H9 (cell line): ENCODE results near the gene SPOP. TPM values are rescaled to one million over a fixed set of nuclear protein-coding genes. Genes with fewer than 3 reads are reported as not detected.

Experiments
- DNase-seq: peaks from one replicate; pipeline ENCODE4 v3.0.0-alpha.2; 2017
- H2AFZ ChIP-seq: one replicate; pipeline ENCODE4 v1.6.1; 2013; ENCODE audit warnings: mild to moderate bottlenecking, low read length, control low read depth, moderate library complexity
- H2AK5ac ChIP-seq: 2 replicates; pipeline ENCODE4 v1.6.1; 2013; ENCODE audit warnings: low read length, control low read depth, mixed read lengths; ENCODE audit not compliant: insufficient read length
- H2BK120ac ChIP-seq: one replicate; pipeline ENCODE4 v1.6.1; 2013; ENCODE audit warnings: low read depth, mild to moderate bottlenecking, low read length, control low read depth, inconsistent platforms; ENCODE audit not compliant: poor library complexity, severe bottlenecking
- H2BK12ac ChIP-seq: 2 replicates; pipeline ENCODE4 v1.6.1; 2013; ENCODE audit warnings: low read length, control low read depth, mixed read lengths, low read depth; ENCODE audit not compliant: insufficient read length
- H2BK15ac ChIP-seq: 2 replicates; pipeline ENCODE4 v1.6.1; 2013; ENCODE audit warnings: low read depth, low read length, control low read depth
- H2BK20ac ChIP-seq: one replicate; pipeline ENCODE4 v1.6.1; 2013; ENCODE audit warnings: low read depth, mild to moderate bottlenecking, low read length, control low read depth, inconsistent platforms; ENCODE audit not compliant: poor library complexity, severe bottlenecking
- H2BK5ac ChIP-seq: 2 replicates; pipeline ENCODE4 v1.6.1; 2013; ENCODE audit warnings: low read length, control low read depth, mixed read lengths; ENCODE audit not compliant: insufficient read length
- H3K14ac ChIP-seq: 2 replicates; pipeline ENCODE4 v1.6.1; 2013; ENCODE audit warnings: low read length, control low read depth; ENCODE audit not compliant: insufficient read depth
- H3K18ac ChIP-seq: 2 replicates; pipeline ENCODE4 v1.6.1; 2013; ENCODE audit warnings: low read depth, mild to moderate bottlenecking, mixed read lengths, low read length, control low read depth; ENCODE audit not compliant: insufficient read length
- H3K23ac ChIP-seq: 2 replicates; pipeline ENCODE4 v1.6.1; 2013; ENCODE audit warnings: low read length, control low read depth, mixed read lengths, low read depth; ENCODE audit not compliant: insufficient read length
- H3K23me2 ChIP-seq: 2 replicates; pipeline ENCODE4 v1.6.1; 2013; ENCODE audit warnings: low read depth, mild to moderate bottlenecking, mixed read lengths, low read length, control low read depth; ENCODE audit not compliant: insufficient read length, poor library complexity, severe bottlenecking
- H3K27ac ChIP-seq: 2 replicates; pipeline ENCODE4 v1.5.1; 2013; ENCODE audit warnings: low read length, control low read depth, mixed read lengths, low read depth; ENCODE audit not compliant: insufficient read length
- H3K27me3 ChIP-seq: 2 replicates; pipeline ENCODE4 v1.6.1; 2013; ENCODE audit warnings: low read length, control low read depth, inconsistent platforms; ENCODE audit not compliant: insufficient read depth
- H3K4ac ChIP-seq: 2 replicates; pipeline ENCODE4 v1.6.1; 2013; ENCODE audit warnings: low read depth, mild to moderate bottlenecking, control low read depth, inconsistent platforms, low read length, moderate library complexity
- H3K4me1 ChIP-seq: 2 replicates; pipeline ENCODE4 v1.6.1; 2013; ENCODE audit warnings: low read length, control low read depth, inconsistent platforms; ENCODE audit not compliant: insufficient read depth
- H3K4me2 ChIP-seq: 2 replicates; pipeline ENCODE4 v1.6.1; 2013; ENCODE audit warnings: low read length, control low read depth, mixed read lengths; ENCODE audit not compliant: insufficient read length, insufficient read depth
- H3K56ac ChIP-seq: 2 replicates; pipeline ENCODE4 v1.6.1; 2013; ENCODE audit warnings: low read depth, mild to moderate bottlenecking, mixed read lengths, low read length, control low read depth; ENCODE audit not compliant: insufficient read length
- H3K79me1 ChIP-seq: 2 replicates; pipeline ENCODE4 v1.6.1; 2013; ENCODE audit warnings: low read depth, mild to moderate bottlenecking, moderate library complexity, low read length, control low read depth, inconsistent platforms; ENCODE audit not compliant: insufficient read depth, poor library complexity, severe bottlenecking
- H3K79me2 ChIP-seq: 2 replicates; pipeline ENCODE4 v1.6.1; 2013; ENCODE audit warnings: low read length, control low read depth, inconsistent platforms; ENCODE audit not compliant: insufficient read depth
- H3K9ac ChIP-seq: 2 replicates; pipeline ENCODE4 v1.6.1; 2013; ENCODE audit warnings: low read length, control low read depth, mixed read lengths; ENCODE audit not compliant: insufficient read length; ENCODE audit errors: extremely low read depth
- H3K9me3 ChIP-seq: one replicate; pipeline ENCODE4 v1.6.1; 2013; ENCODE audit warnings: low read depth, low read length, inconsistent platforms; ENCODE audit not compliant: control insufficient read depth
- H3T11ph ChIP-seq: one replicate; pipeline ENCODE4 v1.6.1; 2013; ENCODE audit warnings: mild to moderate bottlenecking, low read length, control low read depth, inconsistent platforms
- H4K20me1 ChIP-seq: one replicate; pipeline ENCODE4 v1.6.1; 2013; ENCODE audit not compliant: control insufficient read depth, insufficient read length, insufficient read depth
- H4K5ac ChIP-seq: 2 replicates; pipeline ENCODE4 v1.6.1; 2013; ENCODE audit warnings: low read depth, mild to moderate bottlenecking, mixed read lengths, low read length, control low read depth; ENCODE audit not compliant: insufficient read length
- H4K8ac ChIP-seq: replicated peaks from 2 replicates; pipeline ENCODE4 v1.6.1; 2013; ENCODE audit warnings: low read length, control low read depth, mixed read lengths, low read depth; ENCODE audit not compliant: insufficient read length
- H4K91ac ChIP-seq: 2 replicates; pipeline ENCODE4 v1.6.1; 2013; ENCODE audit warnings: low read depth, mild to moderate bottlenecking, moderate library complexity, mixed read lengths, low read length, control low read depth; ENCODE audit not compliant: insufficient read length
- H3K27ac Mint-ChIP-seq, 3 experiments: 2 replicates in 2 of 3; 3 replicates in 1 of 3; pipeline ENCODE4 v1.8.0; 2020 to 2021; ENCODE audit warnings: mixed read lengths in 3 of 3, mild to moderate bottlenecking in 1 of 3, moderate library complexity in 1 of 3
- H3K27me3 Mint-ChIP-seq: 2 replicates; pipeline ENCODE4 v1.8.0; 2021; ENCODE audit warnings: low read depth, mild to moderate bottlenecking, moderate library complexity, mixed read lengths
- H3K36me3 Mint-ChIP-seq, 3 experiments: 2 replicates in 2 of 3; 3 replicates in 1 of 3; pipeline ENCODE4 v1.8.0; 2020 to 2021; ENCODE audit warnings: low read depth in 3 of 3, mixed read lengths in 3 of 3; ENCODE audit not compliant: insufficient read depth in 1 of 3
- H3K4me1 Mint-ChIP-seq, 2 experiments: 2 replicates each; pipeline ENCODE4 v1.8.0; 2020; ENCODE audit warnings: mixed read lengths in 2 of 2
- H3K4me3 Mint-ChIP-seq, 2 experiments: 2 replicates in 1 of 2; 3 replicates in 1 of 2; pipeline ENCODE4 v1.8.0; 2020 to 2021; ENCODE audit warnings: mild to moderate bottlenecking in 2 of 2, mixed read lengths in 2 of 2, moderate library complexity in 1 of 2
- H3K9me3 Mint-ChIP-seq, 2 experiments: 2 replicates in 1 of 2; 3 replicates in 1 of 2; pipeline ENCODE4 v1.8.0; 2020; ENCODE audit warnings: mild to moderate bottlenecking in 2 of 2, mixed read lengths in 2 of 2, moderate library complexity in 1 of 2
- WGBS: extraction: QIAGEN DNeasy Blood & Tissue Kit; methylation state at CpG from one replicate; pipeline ENCODE4 v1.1.7; 2013; ENCODE audit warnings: missing lambda C conversion rate, low lambda C conversion rate, mixed read lengths; ENCODE audit not compliant: insufficient read length; ENCODE audit errors: extremely low coverage; 5-methylcytosine and 5-hydroxymethylcytosine counted together
- total RNA-seq: library from RNA; stranded (reverse); gene quantifications from 2 replicates; pipeline ENCODE4 v1.2.1, GENCODE V29; 2021
- TF ChIP-seq, protein P1 (sequence below): fragments of 200-600 bp; sonication (generic); conservative IDR thresholded peaks from 3 replicates; pipeline ENCODE4 v1.8.0; 2021; ENCODE audit warnings: antibody characterized with exemption, mild to moderate bottlenecking

The SPOP gene
- total RNA-seq, 1 experiment from 2014 or later: 33.7 TPM

DNA sequence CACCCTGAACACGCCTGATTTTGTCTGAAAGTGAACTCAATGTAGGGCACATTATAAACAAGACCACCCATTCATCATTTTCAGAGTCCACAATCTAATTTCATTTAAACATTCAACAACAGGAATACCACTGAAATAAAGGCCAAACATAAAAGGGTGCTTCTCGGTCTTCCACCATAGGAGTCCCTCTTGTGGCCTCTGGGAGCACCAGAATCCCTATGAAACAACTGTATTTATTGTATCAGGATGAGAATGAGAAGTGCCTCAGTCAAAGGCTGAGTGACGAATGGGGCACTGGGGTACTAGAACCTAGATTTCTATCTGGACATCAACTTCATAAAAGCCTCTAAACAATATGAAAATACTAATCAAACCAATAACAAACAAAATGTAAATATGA lies 61.8 kb downstream of the SPOP start:
- H2BK15ac ChIP-seq: no peak overlapping the region
- TF ChIP-seq, protein P1, sequence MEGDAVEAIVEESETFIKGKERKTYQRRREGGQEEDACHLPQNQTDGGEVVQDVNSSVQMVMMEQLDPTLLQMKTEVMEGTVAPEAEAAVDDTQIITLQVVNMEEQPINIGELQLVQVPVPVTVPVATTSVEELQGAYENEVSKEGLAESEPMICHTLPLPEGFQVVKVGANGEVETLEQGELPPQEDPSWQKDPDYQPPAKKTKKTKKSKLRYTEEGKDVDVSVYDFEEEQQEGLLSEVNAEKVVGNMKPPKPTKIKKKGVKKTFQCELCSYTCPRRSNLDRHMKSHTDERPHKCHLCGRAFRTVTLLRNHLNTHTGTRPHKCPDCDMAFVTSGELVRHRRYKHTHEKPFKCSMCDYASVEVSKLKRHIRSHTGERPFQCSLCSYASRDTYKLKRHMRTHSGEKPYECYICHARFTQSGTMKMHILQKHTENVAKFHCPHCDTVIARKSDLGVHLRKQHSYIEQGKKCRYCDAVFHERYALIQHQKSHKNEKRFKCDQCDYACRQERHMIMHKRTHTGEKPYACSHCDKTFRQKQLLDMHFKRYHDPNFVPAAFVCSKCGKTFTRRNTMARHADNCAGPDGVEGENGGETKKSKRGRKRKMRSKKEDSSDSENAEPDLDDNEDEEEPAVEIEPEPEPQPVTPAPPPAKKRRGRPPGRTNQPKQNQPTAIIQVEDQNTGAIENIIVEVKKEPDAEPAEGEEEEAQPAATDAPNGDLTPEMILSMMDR: peak; percentile 41; the same call in 1 of the 3 replicates
- peaks cover 11 to 48% (median 47%) of the 10 kb centered on the region in 3 experiments; a peak in 6 of 7 replicates for H3K36me3 Mint-ChIP-seq
- no peaks in the 10 kb centered on the region for H3K23me2 ChIP-seq
- no CpG with 5 or more reads among the region's 3 CpGs for WGBS
- no peak overlapping the region for H3K14ac ChIP-seq
- H2AK5ac ChIP-seq: no peak overlapping the region
- H2BK12ac ChIP-seq: no peak overlapping the region
- no peak overlapping the region for H3K4me2 ChIP-seq
- H3K18ac ChIP-seq: no peak overlapping the region
- no peak overlapping the region for H4K8ac ChIP-seq
- no peak overlapping the region for H4K5ac ChIP-seq
- no peak overlapping the region for H3T11ph ChIP-seq
- no peak overlapping the region for H3K27ac ChIP-seq
- peaks cover 6% of the 10 kb centered on the region for H3K79me1 ChIP-seq
- H4K91ac ChIP-seq: no peak overlapping the region
- no peak for DNase-seq
- H3K23ac ChIP-seq: no peak overlapping the region
- H3K79me2 ChIP-seq: no peaks in the 10 kb centered on the region
- H3K56ac ChIP-seq: no peak overlapping the region
- H4K20me1 ChIP-seq: no peaks in the 10 kb centered on the region
- H2BK20ac ChIP-seq: no peak overlapping the region
- no peak overlapping the region for H3K9ac ChIP-seq
- no peaks in the 10 kb centered on the region for H3K27me3 ChIP-seq
- no peaks in the 10 kb centered on the region for H3K9me3 Mint-ChIP-seq
- H3K4me1 Mint-ChIP-seq: no peaks in the 10 kb centered on the region
- no peak overlapping the region for H2AFZ ChIP-seq
- H3K27ac Mint-ChIP-seq: peak overlapping the region in 1 of 3 experiments; percentile 72; a peak in 2 of 7 replicates
- H2BK5ac ChIP-seq: no peak overlapping the region
- no peaks in the 10 kb centered on the region for H3K9me3 ChIP-seq
- no peak overlapping the region for H3K4ac ChIP-seq
- no peaks in the 10 kb centered on the region for H3K4me1 ChIP-seq
- no peak overlapping the region for H3K4me3 Mint-ChIP-seq
- no peak overlapping the region for H2BK120ac ChIP-seq
- H3K27me3 Mint-ChIP-seq: no peaks in the 10 kb centered on the region
